ENCODE results near the gene PSMA5.

PSMA5 gene

DNA sequence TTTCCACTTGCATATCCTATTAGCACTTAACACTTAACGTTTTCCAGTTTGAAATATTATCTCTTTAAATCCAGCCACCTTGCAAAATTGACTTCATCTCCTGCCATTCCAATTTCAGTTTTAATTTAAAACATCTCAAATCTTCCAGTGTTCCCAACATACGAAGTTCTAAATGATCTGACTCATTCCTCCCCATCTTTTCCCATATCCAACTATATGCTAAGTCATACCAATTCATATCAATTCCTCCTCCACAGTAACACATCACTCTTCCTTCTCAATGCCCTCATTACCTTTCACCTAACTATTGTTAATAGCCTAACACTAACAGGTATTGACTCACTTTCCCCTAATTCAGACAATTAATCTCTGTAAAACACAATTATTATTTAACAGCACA is 2.8 kb downstream of the PSMA5 start:
- Histone ChIP-seq H3K27ac (no peak overlapping the region), H3K9ac (ENCODE audit: insufficient read length) (no peak overlapping the region)

DNA sequence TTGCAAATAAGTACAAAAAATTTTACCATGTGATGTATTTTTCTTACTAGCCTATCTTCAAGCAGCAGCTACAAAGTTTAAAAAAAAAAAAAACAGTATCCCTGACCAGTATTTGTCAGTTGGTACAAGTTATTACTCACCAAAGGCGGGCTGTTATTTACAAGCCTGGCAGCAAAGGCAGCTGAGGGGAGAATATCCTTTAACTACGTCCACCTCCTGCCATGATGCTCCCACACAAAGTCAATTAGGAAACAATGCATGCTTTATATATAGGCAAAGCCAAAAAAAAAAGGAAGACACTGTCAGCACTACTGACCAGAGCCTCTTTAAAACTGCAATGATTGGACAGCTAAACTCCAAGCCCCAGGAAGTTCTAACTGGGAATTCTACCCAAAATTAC is 13.7 kb downstream of the PSMA5 start:
- Histone ChIP-seq H3K36me3 (ENCODE audit: insufficient read depth, low read length) (peaks cover 99% of the 10 kb centered on the region), H3K9me3 (ENCODE audit: low read depth, low read length) (no peaks in the 10 kb centered on the region), H3K9ac (ENCODE audit: insufficient read length) (no peak overlapping the region), H3K27ac (no peak overlapping the region), H3K4me3 (no peak overlapping the region)
- no peak for DNase-seq (ENCODE audit: low read depth, low spot score)
- TF ChIP-seq EZH2 (IDR thresholded peaks at IDR 0.05) (no peak), FOXP2 (optimal IDR thresholded peaks at IDR 0.05; ENCODE audit: control extremely low read depth, extremely low read length, insufficient read depth) (no peak), POLR2AphosphoS5 (IDR thresholded peaks at IDR 0.05; ENCODE audit: borderline replicate concordance, low read depth, low read length) (no peak)

More for the DNA sequence above, 2.8 kb downstream of the PSMA5 start:
- Histone ChIP-seq H3K9me3 (ENCODE audit: low read depth, low read length) (no peaks in the 10 kb centered on the region), H3K4me3 (no peak overlapping the region), H3K36me3 (ENCODE audit: insufficient read depth, low read length) (peaks cover 32% of the 10 kb centered on the region)
- TF ChIP-seq FOXP2 (optimal IDR thresholded peaks at IDR 0.05; ENCODE audit: control extremely low read depth, extremely low read length, insufficient read depth) (no peak), EZH2 (IDR thresholded peaks at IDR 0.05) (no peak), POLR2AphosphoS5 (IDR thresholded peaks at IDR 0.05; ENCODE audit: borderline replicate concordance, low read depth, low read length) (no peak)
- no peak for DNase-seq (ENCODE audit: low read depth, low spot score)

DNA sequence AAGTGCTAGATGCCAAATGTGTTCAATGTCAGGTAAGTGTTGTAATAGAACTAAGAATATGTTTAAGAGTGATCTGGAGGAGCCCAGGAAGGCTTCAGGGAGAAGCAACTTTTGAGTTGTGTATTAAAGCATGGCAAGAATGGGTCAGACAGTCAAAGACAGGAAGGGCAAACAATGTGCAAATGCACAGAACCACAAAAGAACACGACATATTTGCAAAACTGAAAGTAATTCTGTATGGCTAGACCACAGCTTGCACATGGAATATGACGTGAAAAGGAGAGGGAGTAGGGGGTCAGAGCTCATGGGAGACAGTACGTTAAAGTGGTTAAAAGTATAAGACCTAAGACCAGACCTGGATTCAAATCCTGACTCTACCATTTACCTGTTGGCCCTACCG is 21.4 kb downstream of the PSMA5 start:
- H3K4me3 ChIP-seq: no peak overlapping the region
- no peak overlapping the region for H3K27ac ChIP-seq
- H3K9ac ChIP-seq (ENCODE audit: insufficient read length): no peak overlapping the region
- TF ChIP-seq EZH2 (IDR thresholded peaks at IDR 0.05): no peak
- TF ChIP-seq POLR2AphosphoS5 (IDR thresholded peaks at IDR 0.05; ENCODE audit: borderline replicate concordance, low read depth, low read length): no peak
- TF ChIP-seq FOXP2 (optimal IDR thresholded peaks at IDR 0.05; ENCODE audit: control extremely low read depth, extremely low read length, insufficient read depth): no peak
- no peaks in the 10 kb centered on the region for H3K9me3 ChIP-seq (ENCODE audit: low read depth, low read length)
- peaks cover 68% of the 10 kb centered on the region for H3K36me3 ChIP-seq (ENCODE audit: insufficient read depth, low read length)
- DNase-seq (ENCODE audit: low read depth, low spot score): no peak

DNA sequence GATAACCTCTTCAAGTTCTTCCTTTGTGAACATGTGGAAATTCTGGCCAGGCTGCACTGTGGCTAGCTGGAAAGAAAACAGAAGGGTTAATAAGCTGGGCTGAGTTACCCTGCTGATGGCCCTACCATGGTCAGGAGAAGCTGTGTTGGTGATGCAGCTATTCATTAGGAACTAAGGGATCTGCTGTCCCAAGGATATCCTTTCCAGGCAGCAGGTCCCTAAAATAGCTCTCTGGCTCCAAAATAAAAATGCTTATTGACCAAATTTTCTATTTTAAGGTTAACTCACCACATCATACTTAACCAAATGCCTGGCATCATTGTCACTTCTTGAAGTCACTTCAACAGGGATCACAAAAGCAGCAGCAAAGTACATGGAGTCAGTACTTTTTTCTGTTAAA is 24.2 kb downstream of the PSMA5 start:
- no peak for DNase-seq (ENCODE audit: low read depth, low spot score)
- H3K9ac ChIP-seq (ENCODE audit: insufficient read length): no peak overlapping the region
- TF ChIP-seq FOXP2 (optimal IDR thresholded peaks at IDR 0.05; ENCODE audit: control extremely low read depth, extremely low read length, insufficient read depth): no peak
- no peak for TF ChIP-seq POLR2AphosphoS5 (IDR thresholded peaks at IDR 0.05; ENCODE audit: borderline replicate concordance, low read depth, low read length)
- TF ChIP-seq EZH2 (IDR thresholded peaks at IDR 0.05): no peak
- H3K9me3 ChIP-seq (ENCODE audit: low read depth, low read length): no peaks in the 10 kb centered on the region
- no peak overlapping the region for H3K4me3 ChIP-seq
- no peak overlapping the region for H3K27ac ChIP-seq
- peaks cover 41% of the 10 kb centered on the region for H3K36me3 ChIP-seq (ENCODE audit: insufficient read depth, low read length)

DNA sequence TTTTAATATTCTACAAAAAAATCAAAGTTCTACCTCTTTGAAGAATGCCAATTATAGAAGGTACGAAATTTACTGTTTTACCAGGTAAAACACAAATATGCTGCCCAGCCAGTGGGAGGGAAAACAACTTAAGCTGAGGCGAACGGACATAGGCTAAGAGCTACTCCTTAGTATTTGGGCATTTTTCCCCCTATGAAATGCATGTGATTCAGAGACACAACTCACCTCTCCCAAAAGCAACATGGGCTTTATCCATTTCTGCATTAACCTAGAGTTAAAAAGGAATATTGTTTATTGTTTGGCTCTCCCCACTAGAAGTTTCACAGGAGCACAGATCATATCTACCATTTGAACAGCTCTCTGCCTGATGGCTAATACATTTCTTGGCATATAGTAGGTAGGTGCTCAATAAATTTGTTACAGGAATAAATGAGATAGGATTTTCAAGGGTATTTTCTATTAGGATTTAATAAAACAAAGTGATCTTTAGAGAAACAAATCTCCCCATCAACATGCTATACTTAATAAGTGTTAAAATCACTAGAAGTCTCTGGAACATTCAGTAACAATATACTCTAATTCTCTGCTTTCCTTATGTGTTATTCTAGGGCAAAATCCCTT is 26.1 kb downstream of the PSMA5 start:
- TF ChIP-seq FOXP2 (optimal IDR thresholded peaks at IDR 0.05; ENCODE audit: control extremely low read depth, extremely low read length, insufficient read depth) (no peak), POLR2AphosphoS5 (IDR thresholded peaks at IDR 0.05; ENCODE audit: borderline replicate concordance, low read depth, low read length) (no peak), EZH2 (IDR thresholded peaks at IDR 0.05) (no peak)
- no peaks in the 10 kb centered on the region for H3K9me3 ChIP-seq (ENCODE audit: low read depth, low read length)
- no peak overlapping the region for H3K9ac ChIP-seq (ENCODE audit: insufficient read length)
- H3K36me3 ChIP-seq (ENCODE audit: insufficient read depth, low read length): peaks cover 26% of the 10 kb centered on the region
- no peak overlapping the region for H3K27ac ChIP-seq
- DNase-seq (ENCODE audit: low read depth, low spot score): no peak
- H3K4me3 ChIP-seq: no peak overlapping the region

DNA sequence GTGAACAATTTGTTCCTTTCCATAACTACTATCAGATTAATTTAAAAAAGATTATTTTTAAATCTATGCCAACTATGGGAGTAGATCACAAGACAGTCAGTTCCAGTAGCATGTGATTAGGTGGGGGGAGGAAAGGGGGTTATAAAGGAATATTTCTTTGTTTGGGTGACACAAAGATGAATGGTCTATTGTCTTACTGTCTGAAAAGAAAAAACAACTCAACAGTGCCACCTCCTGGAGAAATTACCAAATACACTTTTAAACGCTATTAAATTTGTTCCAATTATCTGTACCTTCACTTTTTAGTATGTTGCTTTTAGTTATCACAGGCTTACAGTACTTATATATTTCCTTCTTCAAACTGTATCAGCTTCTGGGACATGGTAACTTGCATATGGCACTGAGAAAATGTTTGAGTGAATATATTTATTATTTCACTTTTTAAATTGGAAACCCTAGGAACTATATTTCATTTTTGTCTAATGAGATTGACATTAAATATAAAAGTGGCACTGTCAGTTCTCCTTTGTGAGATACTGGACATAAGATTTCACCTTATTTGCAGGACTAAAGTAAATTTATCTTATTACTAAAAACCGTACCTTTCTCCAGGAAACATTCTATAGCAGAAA is 26.8 kb downstream of the PSMA5 start:
- Histone ChIP-seq H3K9me3 (ENCODE audit: low read depth, low read length) (no peaks in the 10 kb centered on the region), H3K27ac (no peak overlapping the region), H3K9ac (ENCODE audit: insufficient read length) (no peak overlapping the region), H3K4me3 (no peak overlapping the region), H3K36me3 (ENCODE audit: insufficient read depth, low read length) (peaks cover 19% of the 10 kb centered on the region)
- TF ChIP-seq FOXP2 (optimal IDR thresholded peaks at IDR 0.05; ENCODE audit: control extremely low read depth, extremely low read length, insufficient read depth) (no peak), EZH2 (IDR thresholded peaks at IDR 0.05) (no peak), POLR2AphosphoS5 (IDR thresholded peaks at IDR 0.05; ENCODE audit: borderline replicate concordance, low read depth, low read length) (no peak; the same call in 1 of the 2 replicates)
- DNase-seq (ENCODE audit: low read depth, low spot score): peak; percentile 58

DNA sequence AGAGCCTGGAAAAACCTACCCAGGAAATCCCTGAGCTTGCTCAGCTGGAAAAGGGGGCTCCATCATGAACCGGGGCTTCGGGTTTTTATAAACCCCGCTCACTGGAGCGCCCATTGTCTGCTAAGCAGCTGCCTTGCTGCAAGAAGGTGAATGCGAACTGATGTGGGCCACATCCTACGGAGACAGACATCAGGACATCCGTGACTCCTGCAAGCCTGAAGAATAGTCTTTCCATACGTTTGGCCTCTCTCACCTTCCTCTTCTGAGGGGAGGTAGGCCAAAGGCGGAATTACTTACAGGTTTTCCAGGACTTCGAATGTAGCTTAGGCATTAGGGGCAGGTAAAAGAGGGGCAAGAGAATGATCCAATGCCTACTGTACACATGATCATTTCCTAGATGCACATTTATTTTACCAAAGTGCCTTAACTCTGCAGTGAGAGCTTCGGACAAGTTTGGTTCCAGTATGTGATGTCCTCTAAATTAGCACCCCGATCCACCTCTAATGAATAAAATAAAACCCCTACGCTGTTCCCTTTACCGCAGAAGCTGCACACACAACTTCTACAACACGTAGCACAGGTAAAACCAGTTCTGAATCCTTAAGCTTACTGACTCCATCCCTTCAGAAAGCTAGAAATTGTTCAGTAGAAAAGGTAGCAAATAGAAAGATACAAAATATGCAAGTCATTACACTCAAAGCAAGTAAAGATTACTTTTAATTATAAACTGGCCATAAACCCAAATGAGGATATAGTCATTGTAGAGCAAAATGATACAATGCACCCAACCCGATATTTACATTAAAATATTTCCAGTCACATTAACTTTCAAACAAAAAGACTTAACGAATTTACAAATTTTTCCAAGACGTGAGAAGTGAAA is 27.7 kb downstream of the PSMA5 start:
- TF ChIP-seq POLR2AphosphoS5 (IDR thresholded peaks at IDR 0.05; ENCODE audit: borderline replicate concordance, low read depth, low read length) (no peak), EZH2 (IDR thresholded peaks at IDR 0.05) (no peak), FOXP2 (optimal IDR thresholded peaks at IDR 0.05; ENCODE audit: control extremely low read depth, extremely low read length, insufficient read depth) (no peak)
- H3K27ac ChIP-seq: no peak overlapping the region
- peak overlapping the region; percentile 76 for H3K4me3 ChIP-seq
- DNase-seq (ENCODE audit: low read depth, low spot score): no peak
- H3K36me3 ChIP-seq (ENCODE audit: insufficient read depth, low read length): peaks cover 12% of the 10 kb centered on the region
- no peaks in the 10 kb centered on the region for H3K9me3 ChIP-seq (ENCODE audit: low read depth, low read length)
- H3K9ac ChIP-seq (ENCODE audit: insufficient read length): peak overlapping the region; percentile 50

Data from SK-N-MC (cell line).